ENCODE data around the gene B3GALNT2.

The B3GALNT2 gene

GRCh38 chr1:235411489-235412486, 92.5 kb downstream of the B3GALNT2 start:
- no peak for DNase-seq (ENCODE audit: low read depth in 2 of 2, low spot score in 1 of 2)

- no peak for DNase-seq (ENCODE audit: low read depth in 2 of 2, low spot score in 1 of 2)
Measured at GRCh38 chr1:235410467-235410866, 93.8 kb downstream of the B3GALNT2 start.

GRCh38 chr1:235409042-235409820, 95.0 kb downstream of the B3GALNT2 start:
- no peak for DNase-seq (ENCODE audit: low read depth in 2 of 2, low spot score in 1 of 2)

DNA sequence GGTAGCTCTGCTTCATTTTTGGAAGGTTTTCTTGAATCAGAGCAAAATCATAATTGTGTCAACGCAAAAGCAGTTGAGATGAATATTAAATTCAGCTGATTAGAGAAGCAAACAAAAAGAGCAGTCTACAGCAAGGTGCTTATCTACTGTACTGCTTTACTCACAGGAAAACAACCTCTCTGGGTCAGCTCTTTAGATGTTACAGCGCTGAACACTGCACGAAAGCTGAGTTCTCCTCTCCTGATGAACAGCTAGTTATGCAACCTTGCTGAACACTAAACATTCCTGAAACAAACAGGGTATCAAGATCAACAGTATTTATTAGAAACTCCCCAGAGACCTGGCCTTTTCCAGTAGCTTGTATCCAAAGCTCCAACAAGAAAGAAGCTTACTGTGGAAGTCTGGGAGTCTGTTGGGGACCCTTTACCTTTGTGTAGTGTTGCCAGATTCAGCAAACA, 95.7 kb downstream of the B3GALNT2 start:
- DNase-seq (ENCODE audit: low read depth in 2 of 2, low spot score in 1 of 2) = no peak

DNA sequence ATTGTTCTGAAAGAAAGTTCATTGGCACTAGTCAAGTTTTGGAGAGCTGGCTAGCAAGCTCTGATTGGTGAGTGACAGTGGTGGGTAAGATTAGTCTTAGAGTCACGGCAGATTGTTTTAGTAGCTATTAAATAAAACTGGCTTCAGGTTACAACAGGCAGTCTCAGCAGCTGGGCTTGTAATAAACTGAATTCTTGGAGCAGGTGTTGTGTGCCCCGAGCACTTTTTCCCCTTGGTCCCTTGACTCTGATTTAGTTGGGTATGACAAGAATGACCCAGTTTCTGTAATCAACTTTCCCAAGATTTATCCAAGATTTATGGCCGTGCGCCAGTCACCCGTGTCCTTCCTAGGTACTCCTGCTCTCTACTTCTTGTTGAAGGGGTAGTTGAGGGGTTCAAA, 96.8 kb downstream of the B3GALNT2 start:
- no peak for DNase-seq (ENCODE audit: low read depth in 2 of 2, low spot score in 1 of 2)

GRCh38 chr1:235404190-235404589, 100.1 kb downstream of the B3GALNT2 start:
- DNase-seq (ENCODE audit: low read depth in 2 of 2, low spot score in 1 of 2) = no peak

- no peak for DNase-seq (ENCODE audit: low read depth in 2 of 2, low spot score in 1 of 2)
Measured at GRCh38 chr1:235403593-235403992, 100.7 kb downstream of the B3GALNT2 start.

DNA sequence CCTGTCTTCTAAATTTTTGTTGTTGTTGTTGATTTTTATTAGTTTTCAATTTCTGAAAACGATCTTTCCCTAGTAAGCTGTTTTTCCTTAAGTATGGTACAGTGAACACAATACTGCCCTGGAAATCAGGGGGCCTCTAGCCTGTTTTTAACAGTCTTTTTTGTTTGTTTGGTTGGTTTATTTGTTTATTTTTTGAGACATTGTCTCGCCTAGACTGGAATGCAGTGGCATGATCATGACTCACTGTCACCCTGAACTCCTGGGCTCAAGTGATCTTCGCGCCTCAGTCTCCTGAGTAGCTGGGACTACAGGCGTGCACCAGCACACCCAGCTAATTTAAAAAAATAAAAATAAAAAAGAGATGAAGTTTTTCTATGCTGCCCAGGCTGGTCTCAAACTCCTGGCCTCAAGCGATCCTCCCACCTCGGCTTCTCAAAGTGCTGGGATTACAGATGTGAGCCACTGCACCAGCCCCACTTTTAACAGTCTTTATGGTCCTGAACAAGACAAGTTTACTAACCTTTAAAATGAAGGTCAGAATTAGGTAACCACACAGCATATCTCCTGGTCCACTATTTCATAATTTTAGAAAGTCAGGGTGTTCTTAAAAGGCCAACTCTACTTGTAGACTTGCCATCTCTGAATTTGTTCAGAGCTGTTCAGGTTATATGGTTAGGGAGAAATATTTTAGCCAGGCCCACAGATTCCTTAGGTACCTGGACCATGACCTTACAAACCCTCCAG, 101.6 kb downstream of the B3GALNT2 start:
- no peak for DNase-seq (ENCODE audit: low read depth in 2 of 2, low spot score in 1 of 2)

GRCh38 chr1:235401251-235401650, 103.0 kb downstream of the B3GALNT2 start:
- no peak for DNase-seq (ENCODE audit: low read depth in 2 of 2, low spot score in 1 of 2)
